ENCODE results near the gene ANO1.

DNA sequence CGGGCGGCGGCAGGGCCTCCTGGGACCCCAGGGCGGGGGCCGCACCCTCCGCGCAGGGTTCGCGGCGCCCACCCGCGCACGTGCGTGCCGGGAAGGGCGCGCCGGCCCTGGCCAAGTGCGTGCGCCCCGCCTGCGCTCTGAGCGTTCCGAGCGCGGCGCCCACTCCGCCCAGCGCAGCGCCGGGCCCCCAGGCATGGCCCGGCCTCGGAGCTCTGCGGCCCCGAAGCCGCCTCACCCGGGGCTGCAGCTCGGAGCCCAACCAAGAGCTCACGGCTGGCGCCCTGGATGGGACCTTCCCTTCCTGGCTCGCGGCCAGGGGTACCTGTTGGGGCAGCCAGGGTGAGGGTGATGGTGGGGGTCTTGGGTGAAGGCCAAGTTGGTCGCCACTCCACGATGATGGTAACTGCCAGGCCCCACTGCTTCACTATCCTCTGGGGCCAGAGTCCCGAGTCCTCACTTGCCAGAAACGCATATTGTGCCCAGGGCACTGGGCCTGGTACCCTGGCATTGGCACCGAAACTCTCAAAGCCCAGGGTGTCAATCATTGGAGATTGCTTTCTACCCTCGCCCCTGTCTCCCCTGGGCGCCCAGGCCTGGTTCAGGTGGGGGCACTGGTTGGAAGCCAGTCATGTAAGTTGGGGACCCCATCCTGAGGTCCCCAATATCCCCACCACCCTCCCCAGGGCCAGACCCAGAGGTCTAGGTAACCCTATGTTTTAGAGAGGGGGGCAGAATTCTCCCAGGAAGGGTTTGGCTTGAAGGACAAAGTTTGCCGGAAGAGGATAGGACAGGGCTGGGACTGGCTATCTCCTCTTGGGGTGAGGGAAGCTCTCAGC, 882 bp downstream of the ANO1 start:
- no peak for TF ChIP-seq POLR2A (IDR thresholded peaks at IDR 0.05)
- TF ChIP-seq, protein P1, sequence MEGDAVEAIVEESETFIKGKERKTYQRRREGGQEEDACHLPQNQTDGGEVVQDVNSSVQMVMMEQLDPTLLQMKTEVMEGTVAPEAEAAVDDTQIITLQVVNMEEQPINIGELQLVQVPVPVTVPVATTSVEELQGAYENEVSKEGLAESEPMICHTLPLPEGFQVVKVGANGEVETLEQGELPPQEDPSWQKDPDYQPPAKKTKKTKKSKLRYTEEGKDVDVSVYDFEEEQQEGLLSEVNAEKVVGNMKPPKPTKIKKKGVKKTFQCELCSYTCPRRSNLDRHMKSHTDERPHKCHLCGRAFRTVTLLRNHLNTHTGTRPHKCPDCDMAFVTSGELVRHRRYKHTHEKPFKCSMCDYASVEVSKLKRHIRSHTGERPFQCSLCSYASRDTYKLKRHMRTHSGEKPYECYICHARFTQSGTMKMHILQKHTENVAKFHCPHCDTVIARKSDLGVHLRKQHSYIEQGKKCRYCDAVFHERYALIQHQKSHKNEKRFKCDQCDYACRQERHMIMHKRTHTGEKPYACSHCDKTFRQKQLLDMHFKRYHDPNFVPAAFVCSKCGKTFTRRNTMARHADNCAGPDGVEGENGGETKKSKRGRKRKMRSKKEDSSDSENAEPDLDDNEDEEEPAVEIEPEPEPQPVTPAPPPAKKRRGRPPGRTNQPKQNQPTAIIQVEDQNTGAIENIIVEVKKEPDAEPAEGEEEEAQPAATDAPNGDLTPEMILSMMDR (IDR thresholded peaks at IDR 0.05), result no peak

Data from breast epithelium (tissue), 3 donors.